NCI-H2227 treated with DMSO at 0.1 percent for 48 hours (cell line): ENCODE data around the gene CABP4.

Experiments used
- DNase-seq: peaks from one replicate; lab custom pipeline; 2025; lab: John Stamatoyannopoulos, UW

The CABP4 gene

DNA sequence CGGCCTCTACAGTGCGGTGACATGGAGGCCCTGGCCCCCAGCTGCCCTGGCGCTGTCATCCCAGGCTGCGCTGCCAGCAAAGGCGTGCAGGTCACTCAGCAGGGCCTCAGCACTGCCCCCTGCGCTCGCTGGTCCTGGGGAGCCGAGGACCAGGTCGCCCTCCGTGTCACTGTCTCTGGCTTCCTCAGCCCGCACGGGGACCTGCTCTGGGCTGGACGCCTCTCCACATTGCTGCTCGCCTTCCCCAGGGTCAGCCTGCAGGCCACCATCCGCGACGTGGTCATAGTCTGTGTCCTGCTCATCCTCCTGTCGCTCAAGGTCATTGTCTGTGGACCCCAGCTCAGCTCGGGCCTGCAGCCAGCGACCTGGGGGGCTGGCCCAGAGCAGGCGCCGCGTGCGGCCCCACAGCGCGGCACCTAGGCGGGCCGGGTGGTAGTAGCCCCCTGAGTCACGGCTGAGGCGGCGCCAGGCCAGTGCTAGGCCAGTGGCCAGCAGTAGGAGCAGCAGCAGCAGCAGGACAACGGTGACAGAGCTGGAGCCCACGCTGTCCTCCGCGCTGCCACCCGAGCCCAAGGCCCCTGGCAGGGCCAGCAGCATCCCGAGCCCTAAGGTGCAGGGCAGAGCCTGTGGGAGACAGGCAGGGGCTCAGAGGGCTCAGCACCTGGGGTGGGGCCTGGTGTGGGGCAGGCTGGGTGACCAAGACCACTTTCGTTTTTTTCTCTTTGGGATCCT, 19.3 kb upstream of the CABP4 start:
- DNase-seq, result no peak

DNA sequence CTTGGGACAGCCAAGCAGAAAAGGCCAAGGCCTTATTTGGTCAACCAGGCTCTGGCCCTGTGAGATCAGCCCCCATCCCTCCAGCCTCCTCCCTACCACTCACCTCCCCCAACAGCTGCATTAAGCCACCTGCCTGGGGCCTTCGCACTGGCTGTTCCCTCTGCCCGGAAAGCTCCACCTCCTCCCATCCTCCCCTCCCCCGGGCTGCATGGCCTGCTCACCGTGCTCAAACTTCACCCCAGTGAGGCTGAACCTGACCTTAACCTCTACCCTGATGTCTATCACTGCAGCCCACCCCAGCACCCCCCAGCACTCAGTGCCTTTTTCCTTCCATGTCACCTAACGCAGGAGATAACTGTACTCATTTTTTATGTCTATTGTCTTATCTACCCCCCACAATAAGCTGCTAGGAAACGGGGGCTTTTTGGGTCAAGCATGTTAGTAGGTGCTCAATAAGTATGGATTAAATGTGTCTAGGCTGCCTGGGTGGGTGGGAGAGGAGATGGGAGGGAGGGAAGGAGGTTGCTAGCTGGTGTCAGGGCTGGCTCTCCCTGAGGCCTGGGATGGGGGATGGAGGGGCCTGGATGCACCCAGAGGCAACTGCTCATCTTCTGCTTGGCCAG, 18.6 kb upstream of the CABP4 start:
- no peak for DNase-seq

DNA sequence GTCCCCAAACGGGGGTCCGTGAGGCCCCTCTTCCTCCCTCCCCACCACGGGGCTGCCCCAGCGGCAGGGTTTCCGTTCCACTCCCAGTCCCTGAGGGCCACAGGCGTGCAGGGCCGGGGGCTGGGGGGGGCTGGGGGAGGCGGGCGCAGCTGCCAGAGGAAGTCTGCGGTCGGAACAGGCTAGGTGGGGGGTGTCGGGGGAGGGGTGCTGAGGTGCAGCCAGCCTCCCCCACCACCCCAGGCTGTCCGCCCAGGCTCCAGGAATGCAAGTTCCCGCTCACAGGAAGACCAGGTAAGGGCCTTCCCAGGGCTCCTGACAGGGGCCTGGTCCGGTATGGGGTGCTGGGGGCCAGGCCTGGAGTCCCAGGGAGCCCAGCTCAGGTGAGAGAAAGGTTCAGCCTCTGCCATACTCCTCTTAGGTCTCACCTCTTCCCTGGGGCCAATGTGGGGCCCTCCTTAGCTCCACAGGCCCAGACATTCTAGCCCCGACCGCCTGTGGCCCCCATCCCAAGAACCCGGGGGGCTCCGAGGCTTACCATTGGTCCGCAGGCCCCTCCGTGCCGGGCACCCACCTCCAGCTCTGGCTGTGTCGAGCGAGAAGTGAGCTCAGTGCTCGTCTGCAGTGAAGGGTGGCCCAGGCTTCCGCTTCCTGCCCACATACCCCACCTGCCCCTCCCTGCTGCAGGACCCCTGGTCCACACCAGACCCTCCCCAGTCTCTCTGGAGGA, 17.9 kb upstream of the CABP4 start, which contains the start of gene PTPRCAP:
TSS of gene PTPRCAP (minus strand) at position 601 of the 727 bp plus-strand sequence. CDS start at position 538, 63 bp downstream.
- DNase-seq, result no peak

DNA sequence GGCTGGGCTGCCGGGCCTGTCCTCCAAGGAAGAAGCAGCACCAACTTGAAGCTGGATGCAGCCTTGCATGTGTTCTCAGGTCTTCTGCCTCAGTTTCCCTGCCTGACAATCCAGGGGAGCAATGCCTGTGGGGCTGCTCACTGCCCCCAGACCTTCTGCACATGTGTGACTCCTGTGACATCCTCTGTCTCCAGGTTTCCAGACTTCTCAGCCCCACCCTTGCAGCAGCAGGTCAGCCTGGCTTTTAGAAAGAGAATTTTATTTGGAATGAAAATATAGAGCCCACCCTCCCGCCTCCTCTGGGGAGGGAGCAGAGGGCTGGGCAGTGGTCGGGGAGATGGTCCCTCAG, 17.4 kb upstream of the CABP4 start:
- DNase-seq, result no peak

DNA sequence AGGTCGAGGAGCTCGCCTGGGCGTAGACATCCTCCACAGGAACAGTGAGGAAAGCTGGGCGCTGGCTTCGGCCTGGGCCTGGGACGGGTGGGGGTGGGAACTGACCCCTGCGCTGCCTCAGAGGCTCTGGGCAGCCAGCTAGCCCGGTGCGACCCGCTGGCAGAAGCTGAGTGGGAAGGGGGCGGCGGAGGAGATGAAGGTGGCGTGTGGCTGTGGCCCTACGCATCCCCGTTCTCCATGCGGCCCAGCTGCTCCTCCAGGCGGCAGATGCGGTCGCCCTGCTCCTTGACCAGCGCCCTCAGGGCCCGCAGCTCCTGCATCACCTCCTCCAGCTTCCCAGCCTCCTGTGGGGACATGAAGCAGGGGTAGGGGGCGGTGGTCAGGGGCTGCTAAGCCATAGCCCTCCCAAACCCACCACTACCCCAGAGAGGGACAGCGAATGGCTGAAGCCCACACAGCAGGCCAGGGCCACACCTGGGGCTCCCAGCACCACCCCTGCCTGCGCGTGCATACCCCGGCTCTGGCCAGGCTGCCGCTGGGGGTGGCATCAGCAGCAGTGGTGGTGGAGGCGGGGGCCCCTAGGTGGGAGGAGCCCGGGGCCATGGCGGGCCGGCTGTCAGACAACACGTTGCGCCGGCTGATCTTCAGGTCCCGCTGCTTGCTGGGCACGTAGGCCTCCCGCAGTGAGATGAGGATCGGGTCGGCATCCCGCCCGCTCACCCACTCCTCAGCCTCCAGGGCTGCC, 16.8 kb upstream of the CABP4 start:
- no peak for DNase-seq

DNA sequence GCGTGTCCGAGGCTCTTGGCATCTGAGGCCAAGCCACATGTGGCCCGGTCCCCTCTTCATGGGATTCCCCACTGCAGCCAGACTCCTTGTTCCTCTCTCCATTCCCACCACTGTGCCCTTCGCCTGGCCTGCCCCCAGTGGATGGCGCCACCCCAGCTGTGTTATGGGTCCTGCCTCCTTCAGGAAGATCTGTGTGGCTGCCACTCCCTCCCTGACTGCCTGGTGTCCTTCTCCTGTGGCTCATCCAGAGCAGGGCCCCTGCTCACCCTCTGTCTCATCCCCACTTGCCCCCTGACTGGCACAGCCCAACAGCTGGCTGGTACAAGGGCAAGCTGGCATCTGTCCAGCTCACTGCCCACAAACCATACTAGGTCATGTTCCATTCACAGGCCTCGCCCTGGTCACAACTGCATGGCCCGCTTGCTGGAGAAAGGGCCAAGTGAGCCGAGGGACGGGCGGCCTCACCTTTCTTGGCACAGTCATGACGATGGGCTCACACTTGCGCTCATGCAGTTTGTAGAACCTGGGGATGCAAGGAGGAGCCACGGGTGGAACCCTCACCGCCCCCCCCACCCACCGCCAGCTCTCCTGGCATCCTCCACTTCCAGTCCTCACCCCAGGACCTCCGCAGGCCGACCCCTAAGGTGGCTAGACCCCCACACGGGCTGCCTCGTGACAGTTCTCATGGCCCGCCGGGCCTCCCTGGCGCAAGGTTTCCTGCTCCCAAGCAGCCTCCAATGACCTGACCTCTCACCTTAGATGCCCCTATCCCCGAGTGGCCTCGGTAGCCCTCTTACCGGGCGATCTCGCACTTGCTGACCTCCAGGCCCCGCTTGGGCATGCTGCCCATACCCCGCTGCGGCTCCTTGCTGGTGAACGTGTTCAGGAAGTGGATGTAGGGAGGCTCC, 15.6 kb upstream of the CABP4 start:
- DNase-seq, result no peak

DNA sequence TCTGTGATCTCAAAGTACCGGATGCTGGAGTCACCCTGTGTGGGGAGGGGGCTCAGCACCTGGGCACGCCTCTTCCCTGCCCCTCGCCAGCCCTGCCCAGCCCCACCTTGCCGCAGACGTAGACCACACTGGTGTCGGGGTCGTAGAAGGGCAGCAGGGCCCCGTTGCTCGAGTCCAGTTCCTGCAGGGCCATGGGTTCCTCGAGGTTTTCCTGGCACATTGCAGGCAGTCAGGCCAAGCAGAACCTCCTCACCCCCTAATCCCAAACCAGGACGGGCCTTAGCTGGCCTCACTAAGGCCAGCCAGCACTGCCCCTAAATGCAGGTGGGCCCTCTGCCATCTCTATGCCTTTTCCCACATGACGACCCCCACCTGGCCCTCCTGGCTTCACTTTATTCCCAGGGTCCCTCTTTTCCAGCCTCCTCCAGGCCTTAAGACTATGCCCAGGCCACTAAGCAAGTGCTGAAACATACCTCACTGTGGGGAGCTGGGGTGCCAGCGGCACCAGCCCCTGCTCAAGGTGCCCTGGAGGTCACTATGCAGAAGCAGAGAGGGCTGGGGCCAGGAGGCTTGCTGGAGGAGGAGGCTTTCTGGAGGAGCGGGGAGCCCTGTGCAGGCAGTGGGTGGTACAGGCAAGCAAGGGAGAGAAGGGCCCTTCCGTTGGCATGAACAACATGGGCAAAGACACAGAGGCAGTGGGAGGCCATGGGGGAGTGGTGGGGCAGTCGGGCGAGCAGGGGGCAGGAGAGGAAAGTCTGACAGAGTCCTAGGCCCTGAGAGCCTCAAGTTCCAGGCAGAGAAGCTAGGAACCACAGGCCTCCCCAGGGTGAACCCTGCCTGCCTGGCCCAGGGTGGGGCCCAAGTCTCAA, 14.7 kb upstream of the CABP4 start:
- DNase-seq, result no peak

DNA sequence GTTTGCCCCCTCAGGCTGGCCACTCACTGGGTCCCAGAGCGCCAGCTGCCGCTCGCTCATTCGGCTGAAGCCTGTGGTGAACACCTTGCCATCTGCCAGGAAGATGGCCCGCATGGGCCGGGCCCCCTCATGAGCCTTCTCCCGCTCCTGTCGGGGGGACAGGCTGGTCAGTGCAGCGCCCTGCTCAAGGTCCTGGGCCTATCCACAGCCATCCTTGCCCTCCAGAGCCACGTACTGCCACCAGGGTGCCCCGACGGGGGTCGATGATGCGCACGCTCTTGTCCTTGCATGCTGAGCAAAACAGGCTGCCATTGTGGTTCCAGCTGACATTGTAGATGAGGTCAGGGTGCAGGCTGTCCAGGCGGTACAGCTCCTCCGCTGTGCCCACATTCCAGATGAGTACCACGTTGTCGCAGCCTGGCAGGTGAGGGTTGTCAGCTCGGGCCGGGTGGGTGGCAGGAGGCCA, 14.0 kb upstream of the CABP4 start:
- no peak for DNase-seq

DNA sequence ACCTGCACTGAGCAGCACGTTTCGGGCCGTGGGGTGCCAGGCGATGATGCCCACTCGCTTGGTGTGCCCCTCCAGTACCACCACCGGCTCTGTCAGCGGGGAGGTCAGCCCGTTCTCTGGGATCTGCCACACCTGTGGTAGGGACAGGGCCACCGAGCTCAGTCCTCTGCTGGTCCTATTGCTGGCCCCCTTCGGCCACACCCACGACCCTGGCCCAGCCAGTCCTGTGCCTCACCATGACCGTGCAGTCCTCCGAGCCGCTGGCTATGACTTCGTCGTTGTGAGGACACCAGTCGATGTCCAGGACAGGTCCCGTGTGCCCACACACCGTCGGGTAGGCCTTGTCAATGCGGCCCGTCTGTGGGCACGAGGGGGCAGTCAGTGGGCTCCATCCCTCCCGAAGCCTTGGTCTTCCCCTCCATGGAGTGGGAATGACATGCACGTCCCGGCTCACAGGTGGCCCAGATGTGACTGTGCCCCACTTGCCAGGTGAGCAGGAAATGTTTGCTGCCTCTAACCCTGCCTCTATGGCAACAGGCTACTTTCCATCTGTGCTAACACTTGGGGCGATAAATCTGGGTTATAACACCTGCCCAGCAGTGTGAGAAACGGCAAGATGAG, 13.3 kb upstream of the CABP4 start:
- DNase-seq, result no peak

DNA sequence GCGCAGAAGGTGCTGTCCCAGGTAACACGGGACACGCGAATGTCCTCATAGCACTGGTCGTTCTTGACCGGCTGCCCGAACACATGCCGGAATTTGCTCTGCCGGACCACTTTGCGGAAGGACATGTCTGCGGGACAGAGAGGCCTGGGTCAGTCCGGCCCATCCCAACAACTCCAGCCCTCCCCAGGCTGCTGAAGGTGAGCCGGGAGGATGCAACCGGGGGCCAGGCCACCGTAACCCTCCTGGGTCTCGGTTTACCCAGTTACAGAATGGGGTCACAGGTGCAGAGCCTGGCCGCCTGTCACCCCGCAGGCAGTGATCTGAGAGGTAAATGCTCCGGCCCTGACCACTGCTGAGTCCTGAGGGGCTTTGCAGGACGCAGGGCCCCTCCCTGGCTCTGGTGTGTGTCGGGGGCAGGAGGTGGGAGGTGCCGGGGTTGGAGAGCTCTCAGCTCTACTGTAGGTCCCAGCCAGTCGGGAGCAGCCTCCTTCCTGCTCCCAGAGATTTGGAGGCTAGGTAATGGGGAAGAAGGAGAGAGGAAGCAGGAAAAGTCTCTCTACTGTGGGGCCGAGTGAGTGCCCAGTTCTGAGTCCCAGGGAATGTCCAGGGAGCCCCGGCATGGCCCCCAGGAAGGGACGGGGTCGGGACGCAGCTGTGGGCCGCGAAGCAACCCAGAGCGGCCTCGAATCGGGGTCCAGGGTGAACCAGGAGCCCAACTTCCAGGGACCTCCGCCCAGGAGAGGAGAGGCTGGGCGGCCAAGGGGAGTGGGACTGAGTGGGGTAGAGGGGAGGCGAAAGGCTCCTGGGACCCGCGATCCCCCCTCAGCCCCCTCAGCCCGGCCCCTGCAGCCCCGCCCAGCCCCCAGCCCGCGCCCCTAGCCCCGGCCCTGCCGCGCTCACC, 12.4 kb upstream of the CABP4 start:
- DNase-seq, result no peak

DNA sequence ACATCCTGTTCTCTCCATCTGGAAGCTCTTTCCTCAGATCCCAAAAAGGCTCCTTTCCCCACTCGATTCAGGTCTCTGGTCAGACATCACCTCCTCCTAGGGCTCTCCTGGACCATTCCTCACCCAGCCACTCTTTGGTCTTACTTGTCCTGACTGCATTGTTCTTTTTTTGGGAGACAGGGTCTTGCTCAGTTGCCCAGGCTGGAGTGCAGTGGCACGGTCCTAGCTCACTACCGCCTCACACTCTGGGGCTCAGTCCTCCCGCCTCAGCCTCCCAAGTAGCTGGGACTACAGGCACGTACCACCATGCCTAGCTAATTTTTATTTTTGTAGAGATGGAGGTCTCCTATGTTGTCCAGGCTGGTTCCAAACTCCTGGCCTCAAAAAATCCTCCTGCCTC, 9.6 kb upstream of the CABP4 start:
- no peak for DNase-seq

DNA sequence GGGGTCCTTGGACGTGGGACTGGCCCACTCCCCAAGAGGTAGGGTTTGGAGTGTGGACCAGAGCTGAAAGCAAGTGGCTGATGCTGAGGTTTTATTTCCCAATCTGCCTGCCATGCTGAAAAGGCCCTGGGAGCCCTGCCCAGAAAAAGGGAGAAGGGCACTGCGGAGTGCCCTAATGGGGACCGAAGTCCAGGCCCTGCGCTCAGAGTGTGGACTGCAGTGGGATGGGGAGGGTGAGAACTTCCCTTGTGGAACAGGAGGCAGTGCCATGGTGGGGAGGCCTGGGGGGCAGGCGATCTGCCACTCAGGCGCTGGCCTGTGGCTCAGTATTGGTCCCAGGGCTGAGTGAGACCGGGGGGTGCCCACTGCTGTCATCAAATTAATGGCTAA, 6.9 kb upstream of the CABP4 start:
- no peak for DNase-seq

DNA sequence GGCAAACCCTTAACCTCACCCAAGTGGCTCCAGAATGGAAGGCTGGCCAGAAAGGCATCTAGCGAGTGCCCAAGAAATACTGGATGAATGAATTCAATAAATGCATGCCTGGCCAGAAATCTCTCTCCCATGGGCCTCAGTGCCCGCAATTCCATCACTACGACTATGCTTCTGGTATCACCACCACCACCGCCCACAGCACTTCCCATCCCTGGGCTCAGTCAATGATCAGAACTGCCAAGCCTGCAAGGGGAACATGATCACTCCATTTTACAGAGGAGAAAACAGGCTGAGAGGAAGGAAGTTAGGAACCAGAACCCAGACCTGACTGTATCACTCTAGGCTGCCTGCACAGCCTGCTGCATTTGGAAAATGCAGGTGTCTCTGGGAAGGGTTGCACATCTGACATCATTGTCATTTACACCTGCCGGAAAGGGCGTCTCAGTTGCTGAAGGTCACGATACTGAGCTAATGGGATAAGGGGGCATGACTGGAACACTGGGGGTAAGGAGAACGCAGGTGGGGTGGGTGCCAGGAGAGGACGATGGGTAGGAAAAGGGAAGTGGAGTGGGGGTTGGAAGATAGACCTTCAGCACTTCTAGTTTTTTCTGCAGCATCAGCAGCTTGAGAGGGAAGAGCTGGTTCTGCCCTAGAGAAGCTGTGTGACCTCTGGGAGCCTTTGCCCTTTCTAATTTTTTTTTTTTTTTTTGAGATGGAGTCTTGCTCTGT, 5.9 kb upstream of the CABP4 start:
- DNase-seq, result no peak

DNA sequence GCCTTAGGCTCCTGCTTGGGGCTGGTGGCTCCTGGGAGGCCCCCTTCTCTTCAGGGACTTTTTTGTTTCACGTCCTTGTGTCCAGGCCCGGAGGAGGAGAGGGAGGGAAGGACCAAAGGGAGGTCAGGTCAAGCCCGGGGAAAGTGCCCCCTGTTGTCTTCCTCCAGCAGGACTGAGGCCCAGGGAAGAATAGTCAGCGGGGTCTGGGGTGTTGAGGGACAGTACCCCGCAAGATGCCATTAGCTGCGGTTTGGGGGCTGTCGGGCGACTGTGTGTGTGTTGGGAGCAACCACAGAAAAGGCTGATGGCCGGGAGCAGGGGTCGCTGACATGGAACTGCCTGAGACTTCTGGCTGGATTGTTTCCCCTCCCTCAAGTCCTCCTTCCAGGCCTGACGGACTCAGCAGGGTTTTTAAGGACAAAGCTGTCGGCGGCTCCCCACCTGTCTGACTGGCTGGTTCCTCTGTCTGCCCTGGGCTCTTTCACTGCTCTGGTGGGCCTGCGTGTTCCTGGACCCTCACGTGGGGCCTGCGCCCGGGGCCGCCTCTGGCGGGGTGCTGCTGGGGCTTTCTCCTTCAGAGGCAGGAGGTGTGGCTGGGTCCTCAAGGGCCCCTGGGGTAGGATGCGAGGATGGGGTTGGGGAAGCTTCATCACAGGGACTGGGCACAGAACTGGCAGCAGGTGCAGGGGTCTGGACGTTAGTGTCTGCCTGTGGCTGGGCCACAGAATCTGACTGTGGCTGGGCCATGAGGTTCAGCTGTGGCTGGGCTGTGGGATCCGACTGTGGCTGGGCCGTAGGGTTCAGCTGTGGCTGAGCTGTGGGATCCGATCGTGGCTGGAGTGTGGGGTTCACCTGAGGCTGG, 4.1 kb upstream of the CABP4 start:
- no peak for DNase-seq

DNA sequence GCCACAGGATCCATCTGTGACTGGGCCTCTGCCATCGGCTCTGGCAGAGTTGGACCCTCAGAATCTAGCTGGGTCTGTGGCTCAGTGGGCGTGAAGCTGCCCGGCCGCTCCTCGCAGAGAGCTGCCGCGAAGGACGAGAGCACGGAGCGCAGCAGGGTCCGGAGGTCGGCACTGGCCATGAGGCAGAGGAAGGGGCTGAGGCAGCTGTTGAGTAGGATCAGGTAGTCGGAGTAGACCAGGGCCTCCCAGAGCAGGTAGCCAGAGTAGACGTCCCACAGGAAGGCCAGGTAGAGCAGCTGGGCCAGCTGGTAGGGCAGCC, 3.5 kb upstream of the CABP4 start:
- no peak for DNase-seq

DNA sequence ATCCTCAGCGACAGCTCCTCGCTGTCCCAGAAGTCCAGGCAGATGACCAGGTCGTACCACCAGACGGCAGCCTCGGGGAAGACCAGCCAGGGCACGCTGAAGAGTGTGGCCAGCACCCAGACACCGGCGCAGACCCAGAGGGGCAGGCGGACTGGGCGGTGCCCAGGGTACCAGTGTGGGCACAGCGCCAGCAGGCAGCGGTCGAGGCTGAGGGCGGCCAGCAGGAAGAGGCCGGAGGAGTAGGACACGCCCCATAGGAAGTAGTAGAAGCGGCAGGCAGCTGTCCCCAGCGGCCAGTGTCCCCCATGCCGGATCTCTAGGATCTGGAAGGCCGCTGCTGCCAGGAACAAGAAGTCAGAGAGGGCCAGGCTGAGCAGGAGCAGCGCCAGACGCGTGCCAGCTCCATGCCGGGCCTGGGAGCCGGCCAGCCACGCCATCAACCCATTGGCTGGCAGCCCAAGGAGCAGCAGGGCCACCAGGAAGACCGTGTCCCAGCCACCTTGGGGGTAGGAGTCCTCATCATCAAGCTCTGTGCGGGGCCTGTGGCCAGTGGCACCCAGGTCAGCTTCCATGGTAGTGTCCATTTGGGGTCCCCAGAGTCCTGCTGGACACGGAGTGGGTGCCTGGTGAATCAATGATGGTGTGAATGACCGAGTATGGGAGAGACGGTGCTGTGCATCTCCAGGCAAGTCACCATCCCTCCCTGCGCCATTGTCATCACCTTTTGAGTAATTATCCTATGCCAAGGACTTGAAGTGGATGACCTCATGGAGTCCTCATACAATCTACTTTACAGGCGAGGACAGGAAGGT, 2.8 kb upstream of the CABP4 start, which contains the start of gene GPR152:
TSS of gene GPR152 (minus strand) at position 589 of the 812 bp plus-strand sequence. CDS start at position 584, 5 bp downstream.
- no peak for DNase-seq
